Skeletal muscle satellite cell (primary cell): ENCODE data around the gene MPHOSPH9.

ENCODE experiments used
- H3K27me3 ChIP-seq: 2 replicates; pipeline ENCODE4 v1.7.0; 2013; ENCODE audit warnings: low read length; ENCODE audit not compliant: control insufficient read depth, insufficient read depth
- H3K36me3 ChIP-seq: 2 replicates; pipeline ENCODE4 v1.7.0; 2013; ENCODE audit warnings: mild to moderate bottlenecking, control low read depth, low read length; ENCODE audit not compliant: insufficient read depth
- H3K4me1 ChIP-seq: 2 replicates; pipeline ENCODE4 v1.7.0; 2013; ENCODE audit warnings: low read length; ENCODE audit not compliant: control insufficient read depth, insufficient read depth
- H3K4me2 ChIP-seq: 2 replicates; pipeline ENCODE4 v1.7.0; 2013; ENCODE audit warnings: mild to moderate bottlenecking, low read length
- H3K4me3 ChIP-seq: 2 replicates; pipeline ENCODE4 v1.7.0; 2013; ENCODE audit warnings: low read length
- H3K9ac ChIP-seq: 2 replicates; pipeline ENCODE4 v1.7.0; 2013; ENCODE audit warnings: mild to moderate bottlenecking, low read depth, low read length, moderate library complexity
- H3K9me3 ChIP-seq: replicated peaks from 2 replicates; pipeline ENCODE4 v1.7.0; 2013; ENCODE audit warnings: mild to moderate bottlenecking, control low read depth, low read length

Gene MPHOSPH9

GRCh38 chr12:123153906-123154305 lies 79.0 kb downstream of the MPHOSPH9 start:
- Histone ChIP-seq H3K4me2 (no peak overlapping the region), H3K4me1 (peaks cover 19% of the 10 kb centered on the region), H3K4me3 (no peak overlapping the region), H3K36me3 (no peaks in the 10 kb centered on the region), H3K9me3 (no peaks in the 10 kb centered on the region), H3K27me3 (no peaks in the 10 kb centered on the region), H3K9ac (no peak overlapping the region)

GRCh38 chr12:123152833-123153232 lies 80.1 kb downstream of the MPHOSPH9 start:
- Histone ChIP-seq H3K4me3 (no peak overlapping the region), H3K4me1 (peaks cover 20% of the 10 kb centered on the region), H3K36me3 (no peaks in the 10 kb centered on the region), H3K4me2 (no peak overlapping the region), H3K9me3 (no peaks in the 10 kb centered on the region), H3K9ac (no peak overlapping the region), H3K27me3 (no peaks in the 10 kb centered on the region)

GRCh38 chr12:123151457-123152454 lies 81.2 kb downstream of the MPHOSPH9 start:
- Histone ChIP-seq H3K4me3 (peak overlapping the region; percentile 82), H3K9ac (peak overlapping the region; percentile 85), H3K4me1 (peaks cover 20% of the 10 kb centered on the region), H3K9me3 (no peaks in the 10 kb centered on the region), H3K4me2 (peak overlapping the region; percentile 95), H3K27me3 (no peaks in the 10 kb centered on the region), H3K36me3 (no peaks in the 10 kb centered on the region)

DNA sequence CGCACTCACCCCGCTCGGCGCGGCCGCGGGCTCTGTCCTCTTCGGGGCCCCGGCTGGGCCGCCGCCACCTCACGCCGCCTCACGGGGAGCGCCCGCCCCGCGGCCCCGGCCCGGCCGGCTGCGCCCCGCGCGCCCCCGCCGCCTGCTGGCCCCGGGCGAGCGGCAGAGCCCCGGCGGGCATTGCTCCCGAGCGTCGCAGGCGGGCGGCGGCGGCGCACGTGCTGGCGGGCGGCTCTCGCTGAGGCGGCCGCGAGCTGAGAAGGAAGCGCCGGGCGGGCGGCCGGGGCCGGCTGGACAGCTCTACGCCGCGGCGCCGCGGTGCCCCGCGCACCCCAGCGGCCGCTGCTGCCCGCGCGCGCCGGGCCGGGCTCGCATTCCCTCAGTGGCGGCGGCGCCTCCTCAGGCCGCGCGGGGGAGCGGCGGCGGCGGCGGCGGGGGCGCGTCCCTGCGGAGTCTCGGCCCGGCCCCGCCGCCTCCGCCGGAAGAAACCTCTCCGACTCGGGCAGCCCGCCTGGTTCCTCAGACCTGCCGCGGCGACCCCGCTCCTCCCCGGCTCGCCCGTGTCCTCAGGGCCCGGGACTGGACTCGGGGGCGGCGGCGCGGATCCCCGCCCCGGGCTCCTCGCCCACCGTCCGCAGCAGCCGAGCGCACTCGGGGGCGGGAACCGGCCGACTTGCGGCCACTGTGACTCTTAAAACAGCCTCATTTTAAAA lies 82.0 kb downstream of the MPHOSPH9 start, which contains the start of gene PITPNM2:
Gene PITPNM2 (minus strand): TSS at position 347 of the 713 bp plus-strand sequence. CDS start 116,500 bp downstream, outside the sequence.
- Histone ChIP-seq H3K4me2 (peak within 1 kb of the TSS; percentile 95), H3K4me1 (peaks cover 20% of the 10 kb centered on the region), H3K9me3 (no peaks in the 10 kb centered on the region), H3K36me3 (no peaks in the 10 kb centered on the region), H3K4me3 (peak within 1 kb of the TSS; percentile 82), H3K27me3 (no peaks in the 10 kb centered on the region), H3K9ac (peak within 1 kb of the TSS; percentile 85)

GRCh38 chr12:123150275-123150743 lies 82.6 kb downstream of the MPHOSPH9 start:
- H3K4me3 ChIP-seq = peak overlapping the region; percentile 82
- H3K9me3 ChIP-seq = no peaks in the 10 kb centered on the region
- peak overlapping the region; percentile 85 for H3K9ac ChIP-seq
- peak overlapping the region; percentile 94 for H3K4me2 ChIP-seq
- H3K4me1 ChIP-seq = peaks cover 20% of the 10 kb centered on the region
- no peaks in the 10 kb centered on the region for H3K27me3 ChIP-seq
- no peaks in the 10 kb centered on the region for H3K36me3 ChIP-seq

- H3K9me3 ChIP-seq = no peaks in the 10 kb centered on the region
- peak overlapping the region; percentile 82 for H3K4me3 ChIP-seq
- no peaks in the 10 kb centered on the region for H3K27me3 ChIP-seq
- H3K36me3 ChIP-seq = no peaks in the 10 kb centered on the region
- H3K4me2 ChIP-seq = peak overlapping the region; percentile 94
- H3K4me1 ChIP-seq = peaks cover 20% of the 10 kb centered on the region
- H3K9ac ChIP-seq = peak overlapping the region; percentile 85
Observed at GRCh38 chr12:123149501-123150274, 83.3 kb downstream of the MPHOSPH9 start.

- H3K4me2 ChIP-seq = peak overlapping the region; percentile 94
- no peaks in the 10 kb centered on the region for H3K36me3 ChIP-seq
- H3K4me3 ChIP-seq = peak overlapping the region; percentile 82
- H3K4me1 ChIP-seq = peaks cover 20% of the 10 kb centered on the region
- H3K9me3 ChIP-seq = no peaks in the 10 kb centered on the region
- no peaks in the 10 kb centered on the region for H3K27me3 ChIP-seq
- no peak overlapping the region for H3K9ac ChIP-seq
Observed at GRCh38 chr12:123149088-123149487, 83.9 kb downstream of the MPHOSPH9 start.

DNA sequence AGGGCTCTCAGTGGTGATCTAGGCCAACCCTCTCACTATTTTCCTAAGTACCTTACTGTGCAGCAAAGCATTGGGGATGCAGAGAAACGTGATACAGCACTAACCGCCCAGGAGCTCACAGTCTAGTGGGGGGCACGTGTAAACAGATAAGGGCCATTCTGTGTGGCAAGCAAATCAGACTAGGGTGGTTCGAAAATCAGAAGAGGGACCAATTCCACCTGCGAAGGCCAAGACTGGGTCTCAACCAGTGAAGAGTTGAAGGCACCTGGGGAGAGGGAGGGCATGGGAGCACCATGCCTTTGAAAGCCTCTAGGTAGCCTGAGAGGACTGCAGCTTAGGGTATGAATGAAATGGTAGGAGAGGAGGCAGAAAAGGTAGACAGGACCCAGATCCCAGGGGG lies 84.3 kb downstream of the MPHOSPH9 start:
- peaks cover 20% of the 10 kb centered on the region for H3K4me1 ChIP-seq
- no peaks in the 10 kb centered on the region for H3K36me3 ChIP-seq
- no peak overlapping the region for H3K4me3 ChIP-seq
- no peak overlapping the region for H3K9ac ChIP-seq
- H3K4me2 ChIP-seq = no peak overlapping the region
- no peaks in the 10 kb centered on the region for H3K9me3 ChIP-seq
- no peaks in the 10 kb centered on the region for H3K27me3 ChIP-seq

DNA sequence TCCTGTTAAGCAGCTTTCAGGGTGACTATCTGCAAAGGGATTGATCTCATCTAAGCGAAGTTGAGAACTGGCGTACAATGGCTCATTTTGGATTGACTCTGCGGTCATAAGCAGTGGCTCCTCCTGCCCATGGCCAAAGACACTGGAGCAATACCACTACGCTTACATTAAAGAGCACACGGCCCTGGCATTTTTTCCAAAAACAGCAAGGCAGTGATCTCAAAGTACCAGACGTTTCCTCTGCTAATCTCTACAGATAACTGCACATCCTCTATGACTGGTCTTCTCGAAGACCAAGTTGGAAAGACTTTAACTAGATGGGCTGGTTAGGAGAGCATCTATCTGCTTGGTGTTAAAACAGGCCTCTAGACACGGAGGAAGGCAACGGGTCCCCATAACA lies 84.7 kb downstream of the MPHOSPH9 start:
- Histone ChIP-seq H3K9ac (no peak overlapping the region), H3K36me3 (no peaks in the 10 kb centered on the region), H3K9me3 (no peaks in the 10 kb centered on the region), H3K4me2 (no peak overlapping the region), H3K4me3 (no peak overlapping the region), H3K4me1 (peaks cover 20% of the 10 kb centered on the region), H3K27me3 (no peaks in the 10 kb centered on the region)

GRCh38 chr12:123145211-123145610 lies 87.7 kb downstream of the MPHOSPH9 start:
- H3K27me3 ChIP-seq = no peaks in the 10 kb centered on the region
- no peak overlapping the region for H3K4me3 ChIP-seq
- peaks cover 41% of the 10 kb centered on the region for H3K4me1 ChIP-seq
- H3K36me3 ChIP-seq = no peaks in the 10 kb centered on the region
- no peak overlapping the region for H3K4me2 ChIP-seq
- no peak overlapping the region for H3K9ac ChIP-seq
- no peaks in the 10 kb centered on the region for H3K9me3 ChIP-seq
